ENCODE results near the gene PSMB4.
"Not testable (repeated sequence)": the region's sequence is repeated elsewhere in the genome, so short reads cannot be mapped to it uniquely, and the experiment has no call there.

PSMB4 gene

GRCh38 chr1:151399324-151400171, at the start of gene PSMB4:
TSS of gene PSMB4 (plus strand) at chr1:151399573. CDS start at chr1:151399588, 15 bp downstream.
- DNase-seq: peak; percentile 88

GRCh38 chr1:151350323-151350722, 49.0 kb upstream of the PSMB4 start:
- not testable (repeated sequence) for DNase-seq

GRCh38 chr1:151352021-151352718, 47.2 kb upstream of the PSMB4 start:
- no peak for DNase-seq

- DNase-seq: no peak
Measured at GRCh38 chr1:151356696-151357095, 42.7 kb upstream of the PSMB4 start.

- no peak for DNase-seq
Measured at GRCh38 chr1:151361883-151362282, 37.5 kb upstream of the PSMB4 start.

- DNase-seq: no peak
Measured at GRCh38 chr1:151362308-151363155, 36.8 kb upstream of the PSMB4 start.

GRCh38 chr1:151364996-151365395, 34.4 kb upstream of the PSMB4 start:
- DNase-seq: no peak

GRCh38 chr1:151367658-151368392, 31.5 kb upstream of the PSMB4 start:
- DNase-seq: no peak

GRCh38 chr1:151368393-151369301, 30.7 kb upstream of the PSMB4 start:
- DNase-seq: no peak

GRCh38 chr1:151369302-151369610, 30.1 kb upstream of the PSMB4 start:
- DNase-seq: no peak

- DNase-seq: no peak
Measured at GRCh38 chr1:151369621-151370048, 29.7 kb upstream of the PSMB4 start.

GRCh38 chr1:151370211-151370911, 29.0 kb upstream of the PSMB4 start:
- DNase-seq: no peak

- no peak for DNase-seq
Measured at GRCh38 chr1:151371370-151372057, 27.9 kb upstream of the PSMB4 start.

GRCh38 chr1:151372058-151372934, 27.1 kb upstream of the PSMB4 start, which contains the start of gene SELENBP1:
TSS of gene SELENBP1 (minus strand) at chr1:151372705. CDS start at chr1:151372641, 64 bp downstream.
- DNase-seq: no peak

GRCh38 chr1:151373196-151373595, 26.2 kb upstream of the PSMB4 start:
- no peak for DNase-seq

GRCh38 chr1:151377150-151377884, 22.1 kb upstream of the PSMB4 start:
- no peak for DNase-seq

- no peak for DNase-seq
Measured at GRCh38 chr1:151384584-151384983, 14.8 kb upstream of the PSMB4 start.

- no peak for DNase-seq
Measured at GRCh38 chr1:151386002-151386401, 13.4 kb upstream of the PSMB4 start.

Data from activated CD4-positive, alpha-beta T cell treated with anti-CD3 and anti-CD28 coated beads, Interleukin-2, Interleukin-6, amounts not matched to agents 100 ng/mL and 50 ng/mL, durations not matched to agents 16 hours and 8 hours (primary cell).